ENCODE data around the gene ZFP82. TPM values are rescaled to one million over a fixed set of nuclear protein-coding genes. Genes with fewer than 3 reads are reported as not detected.

Gene ZFP82
- total RNA-seq, 4 donors from 2014 or later = 5.9 to 8.0 (median 7.2) TPM

DNA sequence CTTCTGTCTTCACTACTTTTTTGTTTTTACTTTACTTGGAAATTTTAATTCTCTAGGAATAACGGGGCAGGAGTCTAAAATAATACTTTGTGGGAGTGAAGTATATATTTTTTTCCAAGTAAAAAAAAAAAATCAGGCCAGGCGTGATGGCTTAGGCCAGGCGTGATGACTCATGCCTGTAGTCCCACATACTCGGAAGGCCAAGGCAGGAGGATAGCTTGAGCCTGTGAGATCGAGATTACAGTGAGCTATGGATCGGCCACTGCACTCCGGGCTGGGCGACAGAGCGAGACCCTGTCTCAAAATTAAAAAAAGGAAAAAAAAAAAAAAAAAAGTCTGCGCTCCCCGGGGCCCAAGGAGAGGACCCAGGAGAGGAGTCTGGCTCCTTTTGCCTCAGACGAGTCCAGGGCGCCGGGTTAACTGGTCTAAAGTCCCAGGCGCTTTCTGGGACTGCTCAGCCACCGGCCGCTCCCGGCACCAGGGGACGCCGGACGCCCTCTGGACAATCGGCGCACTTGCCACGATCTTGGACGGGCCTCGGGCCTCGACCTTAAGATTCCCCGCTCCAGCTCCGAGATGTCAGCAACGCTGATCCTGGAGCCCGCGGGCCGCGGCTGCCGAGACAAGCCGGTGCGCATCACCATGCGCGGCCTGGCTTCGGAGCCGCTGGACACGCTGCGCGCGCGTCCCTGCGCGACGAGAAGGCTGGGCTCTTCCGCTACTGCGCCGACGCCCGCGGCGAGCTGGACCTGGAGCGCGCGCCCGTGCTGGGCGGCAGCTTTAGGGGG, 2.7 kb upstream of the ZFP82 start:
- Histone ChIP-seq H3K27ac (peak overlapping the region in 3 of 4 donors; percentile 12 to 78 (median 70)), H3K4me3 (peak overlapping the region; percentile 26 to 58), H3K9me3 (peaks cover 0 to 9% (median 0%) of the 10 kb centered on the region in 3 donors), H3K36me3 (no peaks in the 10 kb centered on the region), H3K4me1 (peaks cover 0 to 35% (median 7%) of the 10 kb centered on the region in 3 donors), H3K27me3 (peaks cover 5% of the 10 kb centered on the region)
- WGBS, 2 donors (ENCODE audit: low coverage in 1 of 2) = 0 to 12% methylated on average over 2 to 19 of the region's 61 CpGs
- no peak for TF ChIP-seq POLR2A (IDR thresholded peaks at IDR 0.05)
- TF ChIP-seq, protein P1, sequence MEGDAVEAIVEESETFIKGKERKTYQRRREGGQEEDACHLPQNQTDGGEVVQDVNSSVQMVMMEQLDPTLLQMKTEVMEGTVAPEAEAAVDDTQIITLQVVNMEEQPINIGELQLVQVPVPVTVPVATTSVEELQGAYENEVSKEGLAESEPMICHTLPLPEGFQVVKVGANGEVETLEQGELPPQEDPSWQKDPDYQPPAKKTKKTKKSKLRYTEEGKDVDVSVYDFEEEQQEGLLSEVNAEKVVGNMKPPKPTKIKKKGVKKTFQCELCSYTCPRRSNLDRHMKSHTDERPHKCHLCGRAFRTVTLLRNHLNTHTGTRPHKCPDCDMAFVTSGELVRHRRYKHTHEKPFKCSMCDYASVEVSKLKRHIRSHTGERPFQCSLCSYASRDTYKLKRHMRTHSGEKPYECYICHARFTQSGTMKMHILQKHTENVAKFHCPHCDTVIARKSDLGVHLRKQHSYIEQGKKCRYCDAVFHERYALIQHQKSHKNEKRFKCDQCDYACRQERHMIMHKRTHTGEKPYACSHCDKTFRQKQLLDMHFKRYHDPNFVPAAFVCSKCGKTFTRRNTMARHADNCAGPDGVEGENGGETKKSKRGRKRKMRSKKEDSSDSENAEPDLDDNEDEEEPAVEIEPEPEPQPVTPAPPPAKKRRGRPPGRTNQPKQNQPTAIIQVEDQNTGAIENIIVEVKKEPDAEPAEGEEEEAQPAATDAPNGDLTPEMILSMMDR (IDR thresholded peaks at IDR 0.05) = peak in 1 of 4 experiments; percentile 40
- ATAC-seq = no peak

DNA sequence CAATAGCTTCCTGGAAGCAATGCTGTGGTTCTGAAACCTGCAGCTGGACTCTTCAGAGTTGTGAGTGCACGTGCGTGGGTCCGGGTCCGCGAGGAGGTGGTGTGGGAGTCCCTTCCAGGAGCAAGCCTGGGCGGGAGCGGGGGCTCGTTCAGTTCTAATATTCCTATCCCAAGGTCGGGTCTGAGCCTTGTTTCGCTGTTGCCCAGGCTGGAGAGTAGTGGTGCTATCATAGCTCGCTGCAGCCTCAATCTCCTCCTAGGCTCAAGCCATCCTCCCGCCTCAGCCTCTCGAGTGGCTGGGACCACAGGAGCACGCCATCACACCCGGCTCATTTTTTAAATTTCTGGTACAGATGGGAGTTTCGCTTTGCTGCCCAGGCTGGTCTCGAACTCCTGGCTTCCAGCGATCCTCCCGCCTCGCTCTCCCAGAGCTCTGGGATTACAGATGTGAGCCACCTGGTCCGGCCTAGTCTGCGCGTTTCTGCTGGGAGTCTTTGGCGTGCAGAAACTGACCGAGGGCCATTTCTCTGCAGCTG, 625 bp downstream of the ZFP82 start:
- H3K36me3 ChIP-seq = peaks cover 0 to 10% of the 10 kb centered on the region in 2 donors
- TF ChIP-seq, protein P1 (IDR thresholded peaks at IDR 0.05) = no peak
- no peak for TF ChIP-seq EP300 (IDR thresholded peaks at IDR 0.05)
- no peak for TF ChIP-seq POLR2AphosphoS5 (IDR thresholded peaks at IDR 0.05)
- TF ChIP-seq POLR2A (IDR thresholded peaks at IDR 0.05) = no peak
- peak overlapping the region; percentile 72 to 73 for H3K4me3 ChIP-seq
- H3K27me3 ChIP-seq = peaks cover 5% of the 10 kb centered on the region
- peaks cover 0 to 36% (median 7%) of the 10 kb centered on the region in 3 donors for H3K4me1 ChIP-seq
- peak overlapping the region; percentile 83 to 91 (median 88) for H3K27ac ChIP-seq
- 6 to 21% methylated on average over 3 to 14 of the region's 25 CpGs for WGBS, 2 donors (ENCODE audit: low coverage in 1 of 2)
- H3K9me3 ChIP-seq = no peaks in the 10 kb centered on the region
- ATAC-seq = no peak

DNA sequence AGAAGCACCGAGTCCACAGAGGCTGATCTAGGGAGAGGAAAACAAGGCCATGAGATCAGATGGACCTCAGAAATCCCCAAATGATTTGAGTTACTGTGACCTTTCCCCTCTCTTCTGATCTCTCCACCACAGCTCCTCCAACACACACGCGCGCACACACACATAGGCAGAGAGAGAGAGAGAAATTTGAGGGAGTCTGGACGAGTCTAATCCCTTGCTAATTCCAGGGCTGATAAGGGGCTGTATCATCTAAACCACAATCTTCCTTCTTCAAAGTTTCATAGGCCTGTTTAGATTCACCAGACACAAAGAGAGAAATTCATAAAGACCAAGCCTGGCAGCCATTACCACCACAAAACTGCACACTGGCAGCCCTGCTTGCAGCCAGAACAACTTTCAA, 8.6 kb downstream of the ZFP82 start:
- Histone ChIP-seq H3K4me1 (no peaks in the 10 kb centered on the region), H3K4me3 (no peak overlapping the region), H3K9me3 (no peaks in the 10 kb centered on the region), H3K27me3 (no peaks in the 10 kb centered on the region), H3K36me3 (peaks cover 0 to 72% of the 10 kb centered on the region in 2 donors), H3K27ac (no peak overlapping the region)
- no peak for ATAC-seq
- WGBS, 2 donors (ENCODE audit: low coverage in 1 of 2) = 90 to 94% methylated on average over 5 of the region's 5 CpGs
- TF ChIP-seq, protein P1 (IDR thresholded peaks at IDR 0.05) = no peak
- TF ChIP-seq EP300 (IDR thresholded peaks at IDR 0.05) = no peak

DNA sequence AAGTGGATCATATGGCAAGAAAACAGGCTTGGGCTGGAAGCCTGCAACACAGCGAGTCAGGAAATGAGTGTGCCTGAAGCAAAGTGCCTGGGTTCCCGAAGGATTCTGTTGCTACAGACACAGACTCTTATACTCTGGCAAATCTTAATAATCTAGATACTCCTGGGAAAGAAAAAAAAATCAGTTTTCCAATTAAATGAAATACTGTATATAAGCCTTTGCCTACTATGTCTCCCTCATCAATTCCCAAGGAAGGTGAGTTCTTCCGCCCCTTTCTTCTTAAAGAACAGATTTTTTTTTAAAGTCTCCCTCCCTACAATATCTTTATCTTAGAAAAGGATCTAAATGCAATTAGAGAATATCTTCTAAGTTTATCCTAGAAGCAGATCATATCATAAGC, 10.3 kb downstream of the ZFP82 start:
- no peaks in the 10 kb centered on the region for H3K27me3 ChIP-seq
- TF ChIP-seq EP300 (IDR thresholded peaks at IDR 0.05) (no peak), POLR2AphosphoS5 (IDR thresholded peaks at IDR 0.05) (no peak), POLR2A (IDR thresholded peaks at IDR 0.05) (no peak)
- TF ChIP-seq, protein P1 (IDR thresholded peaks at IDR 0.05) = no peak
- peaks cover 0 to 85% of the 10 kb centered on the region in 2 donors for H3K36me3 ChIP-seq
- 77 to 82% methylated on average over 3 of the region's 3 CpGs for WGBS, 2 donors (ENCODE audit: low coverage in 1 of 2)
- H3K4me3 ChIP-seq = no peak overlapping the region
- no peaks in the 10 kb centered on the region for H3K4me1 ChIP-seq
- ATAC-seq = no peak
- no peaks in the 10 kb centered on the region for H3K9me3 ChIP-seq
- no peak overlapping the region for H3K27ac ChIP-seq

GRCh38 chr19:36404498-36404897, 13.9 kb downstream of the ZFP82 start:
- Histone ChIP-seq H3K27me3 (no peaks in the 10 kb centered on the region), H3K4me1 (no peaks in the 10 kb centered on the region), H3K9me3 (peaks cover 0 to 10% (median 0%) of the 10 kb centered on the region in 3 donors), H3K36me3 (peaks cover 0 to 99% of the 10 kb centered on the region in 2 donors), H3K4me3 (no peak overlapping the region), H3K27ac (no peak overlapping the region)
- ATAC-seq = no peak
- 94% methylated on average over 3 of the region's 3 CpGs; no CpG with 5 or more reads in 1 of the 2 donors for whole genome bisulfite sequencing, 2 donors (ENCODE audit: low coverage in 1 of 2)
- TF ChIP-seq POLR2AphosphoS5 (IDR thresholded peaks at IDR 0.05) = no peak
- TF ChIP-seq, protein P1 (IDR thresholded peaks at IDR 0.05) = no peak
- no peak for TF ChIP-seq EP300 (IDR thresholded peaks at IDR 0.05)
- TF ChIP-seq POLR2A (IDR thresholded peaks at IDR 0.05) = no peak
